Progenitor cell of endocrine pancreas (in vitro differentiated cells): ENCODE results near the gene THAP3. TPM values are rescaled to one million over a fixed set of nuclear protein-coding genes. Genes with fewer than 3 reads are reported as not detected.
"Not testable (repeated sequence)": the region's sequence is repeated elsewhere in the genome, so short reads cannot be mapped to it uniquely, and the experiment has no call there.

ENCODE experiments used
- DNase-seq: peaks from one replicate; pipeline ENCODE4 v3.0.0; 2021; ENCODE audit warnings: low spot score; ENCODE audit not compliant: unreplicated experiment
- H3K27ac Mint-ChIP-seq: 2 replicates; pipeline ENCODE4 v1.8.0; 2021; ENCODE audit warnings: mild to moderate bottlenecking, moderate library complexity, mixed read lengths
- H3K27me3 Mint-ChIP-seq: 2 replicates; pipeline ENCODE4 v1.8.0; 2021; ENCODE audit warnings: mixed read lengths
- H3K36me3 Mint-ChIP-seq: 2 replicates; pipeline ENCODE4 v1.8.0; 2022; ENCODE audit warnings: mixed read lengths; ENCODE audit not compliant: insufficient read depth
- H3K4me1 Mint-ChIP-seq: 2 replicates; pipeline ENCODE4 v1.8.0; 2021; ENCODE audit warnings: low read depth, mixed read lengths
- H3K4me3 Mint-ChIP-seq: 2 replicates; pipeline ENCODE4 v1.8.0; 2021; ENCODE audit warnings: low read depth, mild to moderate bottlenecking, moderate library complexity, mixed read lengths
- H3K9me3 Mint-ChIP-seq: 2 replicates; pipeline ENCODE4 v1.8.0; 2021; ENCODE audit warnings: low read depth, mixed read lengths
- total RNA-seq: library from RNA; stranded (reverse); gene quantifications from 2 replicates; pipeline ENCODE4 v1.2.1, GENCODE V29; 2021
- TF ChIP-seq, protein P1 (sequence below): fragments of 200-600 bp; sonication (generic); IDR thresholded peaks from one replicate; pipeline ENCODE4 v1.5.0; 2021; ENCODE audit warnings: antibody characterized with exemption, mild to moderate bottlenecking; ENCODE audit not compliant: unreplicated experiment

The THAP3 gene
- total RNA-seq, 1 donor from 2014 or later, result 22.9 TPM

DNA sequence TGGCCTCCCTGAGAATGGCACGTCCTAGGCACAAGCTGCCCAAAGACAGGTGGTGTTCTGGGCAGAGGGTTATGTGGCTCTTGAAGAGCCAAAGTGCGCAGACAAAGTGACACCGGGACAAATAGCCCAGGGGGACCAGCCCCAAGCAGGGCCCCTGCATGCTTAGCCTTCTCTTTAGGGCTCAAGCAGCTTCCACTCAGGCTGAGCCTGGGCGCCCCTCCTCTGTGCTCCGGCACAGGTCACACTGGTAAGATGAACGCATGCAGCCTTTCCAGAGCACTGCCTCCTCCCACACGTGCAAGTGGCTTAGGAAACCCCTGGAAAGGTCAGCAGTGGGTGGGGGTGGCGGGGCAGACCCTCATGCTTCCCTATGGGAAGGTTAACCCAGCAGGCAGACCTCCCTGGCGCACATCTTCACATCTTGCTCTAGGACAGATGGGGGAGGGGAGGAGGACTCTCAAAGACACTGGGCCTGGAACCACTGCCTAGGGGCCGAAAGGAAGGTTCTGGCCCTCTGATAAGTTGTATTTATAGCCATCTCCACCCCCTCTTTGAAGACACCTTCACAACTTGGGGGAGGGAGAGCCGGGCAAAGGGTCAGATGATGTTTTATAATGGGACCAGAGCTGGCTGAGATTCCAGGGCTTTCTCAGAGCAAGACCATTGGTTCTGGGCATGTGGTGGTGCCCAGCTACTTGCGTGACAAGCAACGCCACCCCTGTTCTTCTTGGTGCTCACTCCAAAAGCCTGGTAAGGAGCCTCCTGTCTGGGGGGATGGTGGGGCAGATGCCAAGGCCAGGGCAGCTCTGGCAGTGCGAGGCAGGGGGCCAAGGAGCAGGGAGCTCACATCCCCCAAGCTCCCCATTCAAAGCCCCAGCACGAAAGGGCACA is 27.5 kb upstream of the THAP3 start:
- TF ChIP-seq, protein P1, sequence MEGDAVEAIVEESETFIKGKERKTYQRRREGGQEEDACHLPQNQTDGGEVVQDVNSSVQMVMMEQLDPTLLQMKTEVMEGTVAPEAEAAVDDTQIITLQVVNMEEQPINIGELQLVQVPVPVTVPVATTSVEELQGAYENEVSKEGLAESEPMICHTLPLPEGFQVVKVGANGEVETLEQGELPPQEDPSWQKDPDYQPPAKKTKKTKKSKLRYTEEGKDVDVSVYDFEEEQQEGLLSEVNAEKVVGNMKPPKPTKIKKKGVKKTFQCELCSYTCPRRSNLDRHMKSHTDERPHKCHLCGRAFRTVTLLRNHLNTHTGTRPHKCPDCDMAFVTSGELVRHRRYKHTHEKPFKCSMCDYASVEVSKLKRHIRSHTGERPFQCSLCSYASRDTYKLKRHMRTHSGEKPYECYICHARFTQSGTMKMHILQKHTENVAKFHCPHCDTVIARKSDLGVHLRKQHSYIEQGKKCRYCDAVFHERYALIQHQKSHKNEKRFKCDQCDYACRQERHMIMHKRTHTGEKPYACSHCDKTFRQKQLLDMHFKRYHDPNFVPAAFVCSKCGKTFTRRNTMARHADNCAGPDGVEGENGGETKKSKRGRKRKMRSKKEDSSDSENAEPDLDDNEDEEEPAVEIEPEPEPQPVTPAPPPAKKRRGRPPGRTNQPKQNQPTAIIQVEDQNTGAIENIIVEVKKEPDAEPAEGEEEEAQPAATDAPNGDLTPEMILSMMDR, result no peak
- no peak overlapping the region for H3K4me3 Mint-ChIP-seq
- no peak overlapping the region for H3K27ac Mint-ChIP-seq
- peaks cover 13% of the 10 kb centered on the region for H3K4me1 Mint-ChIP-seq
- no peak for DNase-seq
- peaks cover 8% of the 10 kb centered on the region for H3K36me3 Mint-ChIP-seq
- no peaks in the 10 kb centered on the region for H3K27me3 Mint-ChIP-seq
- no peaks in the 10 kb centered on the region for H3K9me3 Mint-ChIP-seq

DNA sequence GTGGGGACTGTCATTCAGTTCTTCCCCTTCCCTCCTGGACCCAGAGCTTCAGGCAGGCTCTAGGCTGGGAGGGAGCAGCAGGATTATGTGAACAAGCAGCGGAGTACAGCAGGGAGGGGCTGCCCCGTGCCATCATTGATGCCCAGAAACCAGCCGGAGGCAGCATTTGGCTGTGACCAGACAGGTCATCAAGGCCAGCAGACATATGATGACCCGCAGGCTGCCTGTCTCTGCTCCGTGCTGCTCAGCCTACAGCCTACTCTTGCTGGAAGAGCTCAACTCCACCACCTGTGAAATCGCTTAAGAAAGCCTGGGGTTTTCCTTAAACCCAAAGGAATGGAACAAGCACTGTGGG is 26.9 kb upstream of the THAP3 start:
- no peaks in the 10 kb centered on the region for H3K9me3 Mint-ChIP-seq
- no peak for DNase-seq

DNA sequence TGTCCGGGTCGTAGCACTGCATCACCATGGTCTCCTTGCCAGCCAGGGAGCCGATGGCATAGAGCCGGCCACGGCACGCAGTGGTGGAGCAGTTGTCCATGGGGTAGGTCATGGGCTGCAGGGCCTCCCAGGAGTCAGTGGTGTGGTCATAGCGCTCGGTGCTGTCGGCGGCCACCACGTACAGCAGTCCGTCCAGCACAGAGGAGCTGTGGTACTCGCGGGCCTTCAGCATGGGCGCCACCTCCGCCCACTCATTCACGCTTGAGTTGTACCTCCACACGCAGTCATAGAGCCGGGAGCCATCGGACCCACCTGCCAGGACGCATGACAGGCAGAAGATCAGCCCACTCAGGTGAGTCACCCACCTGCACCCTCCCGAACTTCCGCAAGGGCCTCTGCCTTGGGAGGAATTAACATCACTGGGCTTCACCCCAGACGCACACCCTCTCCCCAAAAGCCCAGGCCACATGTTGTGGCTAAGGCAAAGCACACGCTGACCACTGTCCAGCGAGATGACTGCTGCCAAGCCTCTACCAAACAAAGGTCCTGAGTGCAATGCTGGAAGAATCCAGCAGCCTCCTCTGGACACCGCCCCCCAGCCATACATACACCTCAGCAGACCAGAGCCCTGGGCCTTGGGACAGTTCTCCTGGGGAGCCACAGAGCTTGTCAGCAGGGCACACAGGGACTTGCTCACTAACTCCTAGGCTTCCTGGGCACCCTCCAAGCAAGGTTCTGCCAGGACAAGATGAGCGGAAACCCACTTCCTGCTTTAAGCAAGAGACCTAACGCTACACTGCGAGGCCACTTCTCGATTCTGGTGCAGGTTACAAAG is 25.3 kb upstream of the THAP3 start:
- Mint-ChIP-seq H3K27ac (peak overlapping the region; percentile 24), H3K27me3 (no peaks in the 10 kb centered on the region), H3K4me3 (peak overlapping the region; percentile 26), H3K36me3 (peaks cover 5% of the 10 kb centered on the region), H3K4me1 (peaks cover 22% of the 10 kb centered on the region), H3K9me3 (no peaks in the 10 kb centered on the region)
- DNase-seq, result no peak
- TF ChIP-seq, protein P1, result no peak

More for the DNA sequence above, 26.9 kb upstream of the THAP3 start:
- TF ChIP-seq, protein P1, result no peak
- Mint-ChIP-seq H3K4me3 (no peak overlapping the region), H3K4me1 (peaks cover 13% of the 10 kb centered on the region), H3K36me3 (peaks cover 8% of the 10 kb centered on the region), H3K27ac (no peak overlapping the region), H3K27me3 (no peaks in the 10 kb centered on the region)

DNA sequence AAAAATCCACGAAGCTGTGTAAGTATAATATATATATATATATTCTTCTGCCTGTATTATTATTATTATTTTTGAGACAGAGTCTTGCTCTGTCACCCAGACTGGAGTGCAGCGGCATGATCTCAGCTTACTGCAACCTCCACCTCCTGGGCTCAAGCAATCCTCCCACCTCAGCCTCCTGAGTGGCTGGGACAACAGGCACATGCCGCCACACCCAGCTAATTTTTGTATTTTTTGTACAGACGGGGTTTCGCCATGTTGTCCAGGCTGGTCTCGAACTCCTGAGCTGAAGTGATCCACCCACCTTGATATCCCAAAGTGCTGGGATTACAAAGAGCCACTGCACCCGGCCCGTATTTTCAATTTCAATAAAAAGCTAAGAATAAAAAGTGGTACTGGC is 24.7 kb upstream of the THAP3 start:
- H3K27ac Mint-ChIP-seq, result peak overlapping the region; percentile 96
- DNase-seq, H3K27me3 Mint-ChIP-seq, H3K9me3 Mint-ChIP-seq, H3K36me3 Mint-ChIP-seq: not testable (repeated sequence)
- peaks cover 23% of the 10 kb centered on the region for H3K4me1 Mint-ChIP-seq
- peak overlapping the region; percentile 87 for H3K4me3 Mint-ChIP-seq

DNA sequence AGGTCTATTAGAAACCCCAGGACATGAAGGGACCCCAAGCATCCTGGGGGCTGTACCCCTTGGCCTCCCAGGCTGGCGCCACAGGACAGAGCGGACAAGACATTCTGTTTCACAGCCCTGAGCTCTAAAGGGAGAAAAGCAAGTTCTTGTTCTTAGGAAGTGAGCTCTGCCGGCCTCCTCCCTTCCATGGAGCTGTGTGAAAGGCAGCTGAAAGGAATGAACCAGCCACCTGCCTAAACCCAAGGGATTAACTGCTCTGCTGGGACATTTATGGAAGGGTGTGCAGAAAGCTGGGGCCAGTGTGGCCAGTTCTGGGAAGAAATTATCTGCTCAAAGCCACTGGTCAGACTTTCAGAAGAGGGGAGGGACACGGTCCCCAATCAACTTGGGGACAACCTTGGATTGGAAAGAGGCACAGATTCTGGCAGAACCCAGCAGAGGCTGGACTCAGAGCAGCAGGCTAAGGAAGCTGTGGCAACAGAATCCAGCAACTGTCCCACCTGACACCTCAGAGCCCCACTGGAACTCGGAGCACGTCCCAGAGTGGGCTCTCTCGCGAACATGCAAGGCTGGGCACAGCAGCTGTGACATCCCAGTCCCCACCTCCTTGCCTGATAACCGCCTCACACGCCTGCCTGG is 24.1 kb upstream of the THAP3 start:
- Mint-ChIP-seq H3K4me3 (peak overlapping the region; percentile 87), H3K27ac (peak overlapping the region; percentile 96), H3K4me1 (peaks cover 23% of the 10 kb centered on the region), H3K9me3 (no peaks in the 10 kb centered on the region), H3K27me3 (no peaks in the 10 kb centered on the region), H3K36me3 (peaks cover 5% of the 10 kb centered on the region)
- no peak for DNase-seq
- TF ChIP-seq, protein P1, result no peak
